NCI-H1930 (cell line): Measurements from ENCODE around the gene SHOX.
"Not testable (repeated sequence)": the region's sequence is repeated elsewhere in the genome, so short reads cannot be mapped to it uniquely, and the experiment has no call there.

ENCODE experiments used
- DNase-seq, 2 experiments: peaks; one replicate each; lab custom pipeline; 2025; lab: John Stamatoyannopoulos, UW

The SHOX gene

DNA sequence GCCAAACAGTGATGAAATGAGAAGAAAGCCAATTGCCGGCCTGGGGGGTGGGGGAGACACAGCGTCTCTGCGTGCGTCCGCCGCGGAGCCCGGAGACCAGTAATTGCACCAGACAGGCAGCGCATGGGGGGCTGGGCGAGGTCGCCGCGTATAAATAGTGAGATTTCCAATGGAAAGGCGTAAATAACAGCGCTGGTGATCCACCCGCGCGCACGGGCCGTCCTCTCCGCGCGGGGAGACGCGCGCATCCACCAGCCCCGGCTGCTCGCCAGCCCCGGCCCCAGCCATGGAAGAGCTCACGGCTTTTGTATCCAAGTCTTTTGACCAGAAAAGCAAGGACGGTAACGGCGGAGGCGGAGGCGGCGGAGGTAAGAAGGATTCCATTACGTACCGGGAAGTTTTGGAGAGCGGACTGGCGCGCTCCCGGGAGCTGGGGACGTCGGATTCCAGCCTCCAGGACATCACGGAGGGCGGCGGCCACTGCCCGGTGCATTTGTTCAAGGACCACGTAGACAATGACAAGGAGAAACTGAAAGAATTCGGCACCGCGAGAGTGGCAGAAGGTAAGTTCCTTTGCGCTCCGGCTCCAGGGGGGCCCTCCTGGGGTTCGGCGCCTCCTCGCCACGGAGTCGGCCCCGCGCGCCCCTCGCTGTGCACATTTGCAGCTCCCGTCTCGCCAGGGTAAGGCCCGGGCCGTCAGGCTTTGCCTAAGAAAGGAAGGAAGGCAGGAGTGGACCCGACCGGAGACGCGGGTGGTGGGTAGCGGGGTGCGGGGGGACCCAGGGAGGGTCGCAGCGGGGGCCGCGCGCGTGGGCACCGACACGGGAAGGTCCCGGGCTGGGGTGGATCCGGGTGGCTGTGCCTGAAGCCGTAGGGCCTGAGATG, at the start of gene SHOX:
TSS of gene SHOX (plus strand) at position 180 of the 885 bp plus-strand sequence. CDS start at position 287, 107 bp downstream.
- no peak for DNase-seq

GRCh38 chrX:581066-581465, 49.5 kb upstream of the SHOX start:
- no peak for DNase-seq

- no peak for DNase-seq
Observed at GRCh38 chrX:581720-582298, 48.8 kb upstream of the SHOX start.

GRCh38 chrX:584572-584971, 46.0 kb upstream of the SHOX start:
- no peak for DNase-seq

- DNase-seq = no peak
Observed at GRCh38 chrX:585115-585808, 45.3 kb upstream of the SHOX start.

GRCh38 chrX:586351-586750, 44.2 kb upstream of the SHOX start:
- no peak for DNase-seq

- DNase-seq = not testable (repeated sequence)
Observed at GRCh38 chrX:589261-589660, 41.3 kb upstream of the SHOX start.

- no peak for DNase-seq
Observed at GRCh38 chrX:590693-591404, 39.7 kb upstream of the SHOX start.

DNA sequence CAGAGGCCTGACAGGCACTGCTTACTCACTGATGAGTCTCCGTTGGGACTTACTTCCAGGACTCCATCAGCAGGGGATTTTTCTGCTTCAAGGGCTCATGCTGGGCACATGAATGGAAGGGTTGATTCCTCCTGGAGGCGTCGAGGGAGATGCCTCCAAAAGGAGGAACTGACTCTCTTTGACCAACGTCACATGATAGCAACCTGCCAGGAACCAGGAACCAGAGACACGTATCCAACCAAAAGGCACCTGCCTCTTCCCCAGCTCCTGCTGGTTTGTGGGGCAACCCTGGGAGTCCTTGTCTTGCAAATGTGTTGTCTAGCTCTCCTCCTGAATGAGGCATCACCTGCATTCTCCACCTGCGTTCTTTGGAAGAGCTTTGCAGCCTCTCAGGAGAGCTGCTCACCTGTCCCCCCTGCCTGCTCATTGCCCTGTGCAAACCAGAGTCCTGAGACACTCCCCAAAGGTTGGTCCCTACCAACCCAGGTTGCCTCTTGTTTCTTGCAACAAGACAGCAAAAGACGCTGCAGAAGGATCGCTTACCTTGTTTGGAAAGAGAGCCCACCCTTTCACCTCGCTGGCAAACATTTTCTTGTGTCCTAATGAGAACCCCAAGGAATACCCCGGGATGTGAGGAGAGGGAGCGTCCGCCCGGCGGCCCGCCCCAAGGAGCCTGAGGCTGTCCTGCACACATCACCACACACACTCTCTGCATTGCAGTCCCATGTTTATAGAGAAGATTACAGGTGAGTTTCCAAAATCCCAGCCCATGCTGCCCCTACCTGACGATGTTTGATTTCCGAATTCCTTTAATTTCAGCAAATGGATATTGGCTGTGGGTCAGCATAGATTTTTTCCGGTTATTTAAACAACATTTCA, 30.5 kb upstream of the SHOX start:
- no peak for DNase-seq

DNA sequence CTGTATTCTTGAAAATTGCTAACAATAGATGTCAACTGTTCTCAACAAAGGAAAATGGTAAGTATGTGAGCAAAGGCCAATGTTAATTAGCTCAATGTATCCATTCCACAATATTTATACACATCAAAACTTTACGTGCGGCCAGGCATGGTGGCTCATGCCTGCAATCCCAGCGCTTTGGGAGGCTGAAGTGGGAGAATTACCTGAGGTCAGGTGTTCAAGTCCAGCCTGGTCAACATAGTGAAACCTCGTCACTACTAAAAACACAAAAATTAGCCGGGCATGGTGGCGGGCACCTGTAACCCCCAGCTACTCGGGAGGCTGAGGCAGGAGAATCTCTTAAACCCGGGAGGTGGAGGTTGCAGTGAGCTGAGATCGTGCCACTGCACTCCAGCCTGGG, 27.6 kb upstream of the SHOX start:
- DNase-seq = not testable (repeated sequence)

DNA sequence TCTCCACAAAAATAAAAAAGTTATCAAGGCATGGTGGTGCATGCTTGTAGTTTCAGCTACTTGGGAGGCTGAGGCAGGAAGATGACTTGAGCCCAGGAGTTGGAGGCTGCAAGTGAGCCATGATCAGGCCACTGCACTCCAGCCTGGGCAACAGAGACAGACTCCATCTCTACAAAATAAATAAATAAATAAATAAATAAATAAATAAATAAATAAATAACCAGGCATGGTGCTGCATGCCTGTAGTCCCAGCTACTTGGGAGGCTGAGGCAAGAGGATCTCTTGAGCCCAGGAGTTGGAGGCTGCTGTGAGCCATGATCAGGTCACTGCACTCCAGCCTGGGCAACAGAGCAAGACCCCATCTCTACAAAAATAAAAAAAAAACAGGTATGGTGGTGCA, 26.0 kb upstream of the SHOX start:
- DNase-seq = not testable (repeated sequence)

DNA sequence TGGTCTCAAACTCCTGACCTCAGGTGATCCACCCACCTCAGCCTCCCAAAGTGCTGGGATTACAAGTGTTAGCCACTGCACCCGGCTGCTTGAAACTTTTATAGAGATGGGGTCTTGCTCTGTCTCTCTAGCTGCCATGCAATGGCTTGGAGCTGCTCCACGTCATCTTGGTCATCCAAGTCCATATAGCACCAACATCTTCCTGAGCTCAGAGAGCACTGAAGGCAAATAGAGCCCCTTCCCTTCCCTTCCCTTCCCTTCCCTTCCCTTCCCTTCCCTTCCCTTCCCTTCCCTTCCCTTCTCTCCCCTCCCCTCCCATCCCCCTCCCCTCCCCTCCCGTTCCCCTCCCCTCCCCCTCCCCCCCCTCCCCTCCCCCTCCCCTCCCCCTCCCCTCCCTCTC, 22.5 kb upstream of the SHOX start:
- DNase-seq = not testable (repeated sequence)

DNA sequence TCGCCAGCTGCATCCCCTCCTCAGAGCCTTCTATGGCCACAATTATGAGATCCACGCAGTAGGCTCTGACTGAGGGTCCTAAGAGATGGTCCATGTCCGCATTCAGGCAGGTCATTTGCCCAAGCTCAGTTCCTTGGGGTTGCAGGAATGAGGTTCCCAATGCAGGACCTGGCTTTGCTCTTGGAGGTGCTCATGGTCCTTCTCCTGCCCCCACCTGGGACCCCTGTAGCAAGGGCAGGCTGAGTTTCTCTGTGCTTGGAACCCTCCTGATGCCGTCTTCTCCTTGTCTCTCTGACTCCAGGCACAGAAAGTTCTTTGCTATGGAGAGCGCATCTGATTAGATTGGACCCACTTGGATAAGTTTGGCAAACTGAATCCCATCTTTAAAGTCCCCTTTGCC, 16.5 kb upstream of the SHOX start:
- DNase-seq = no peak

DNA sequence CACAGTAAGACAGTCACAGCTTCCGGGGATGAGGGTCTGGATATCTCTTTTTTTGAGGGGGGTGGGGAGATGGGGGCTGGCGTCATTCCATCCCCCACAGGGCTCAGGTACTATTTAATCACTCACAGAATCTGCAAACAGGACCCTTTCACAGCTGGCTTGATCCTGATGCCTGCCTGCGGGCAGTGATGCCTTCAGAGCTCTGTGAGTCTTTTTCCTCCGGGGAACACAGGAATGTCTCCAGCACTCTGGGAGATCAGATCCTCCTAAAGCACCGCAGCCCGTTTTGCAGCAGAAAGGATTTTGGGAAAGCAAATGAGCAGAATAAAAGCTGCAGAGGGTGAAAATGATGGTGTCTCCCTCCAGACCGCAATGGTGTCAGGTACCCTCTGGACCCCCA, 13.2 kb upstream of the SHOX start:
- no peak for DNase-seq

- no peak for DNase-seq
Observed at GRCh38 chrX:617891-618290, 12.7 kb upstream of the SHOX start.

DNA sequence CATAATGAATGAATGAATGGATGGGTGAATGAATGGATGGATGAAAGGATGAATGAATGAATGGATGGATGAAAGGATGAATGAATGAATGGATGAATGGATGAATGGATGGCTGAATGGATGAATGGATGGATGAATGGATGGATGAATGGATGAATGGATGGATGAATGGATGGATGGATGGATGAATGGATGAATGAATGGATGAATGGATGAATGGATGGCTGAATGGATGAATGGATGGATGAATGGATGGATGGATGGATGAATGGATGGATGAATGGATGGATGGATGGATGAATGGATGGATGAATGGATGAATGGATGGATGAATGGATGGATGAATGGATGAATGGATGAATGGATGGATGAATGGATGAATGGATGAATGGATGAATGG, 12.3 kb upstream of the SHOX start:
- not testable (repeated sequence) for DNase-seq

DNA sequence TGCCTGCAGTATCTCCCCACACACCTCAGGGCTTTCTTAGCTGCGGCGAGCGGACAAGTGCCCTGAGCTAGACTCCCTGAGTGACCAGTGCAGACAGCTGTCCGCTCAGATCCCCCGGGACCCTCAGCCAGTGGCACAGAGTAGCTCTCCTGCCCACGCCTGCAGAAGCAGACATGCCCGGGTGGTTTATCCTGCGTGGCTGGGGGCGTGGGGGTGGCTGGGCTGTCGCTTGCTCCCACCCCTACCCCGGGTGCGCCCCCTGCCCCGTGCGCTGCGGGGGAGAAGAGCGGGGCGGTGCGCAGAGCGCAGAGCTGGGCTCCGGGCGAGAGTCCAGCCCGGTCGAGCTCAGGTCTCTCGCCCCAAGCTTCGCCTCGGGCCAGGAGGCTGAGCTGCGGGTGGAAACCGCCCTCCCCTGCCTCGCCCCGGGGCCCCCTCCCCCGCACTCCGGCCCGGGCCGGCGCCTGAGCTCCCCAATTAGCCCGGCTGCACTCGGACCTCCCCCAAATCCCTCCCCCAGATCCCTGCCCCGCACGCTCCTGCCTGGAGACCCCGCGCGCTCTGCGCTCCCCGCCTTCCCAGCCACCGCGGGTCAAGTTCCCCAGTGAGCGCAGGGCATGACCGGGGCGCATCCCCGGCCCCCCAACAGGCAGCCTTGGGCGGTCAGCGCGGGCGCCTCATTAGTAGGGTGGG, 11.7 kb upstream of the SHOX start:
- no peak for DNase-seq

- DNase-seq = no peak
Observed at GRCh38 chrX:619451-619811, 11.2 kb upstream of the SHOX start.

DNA sequence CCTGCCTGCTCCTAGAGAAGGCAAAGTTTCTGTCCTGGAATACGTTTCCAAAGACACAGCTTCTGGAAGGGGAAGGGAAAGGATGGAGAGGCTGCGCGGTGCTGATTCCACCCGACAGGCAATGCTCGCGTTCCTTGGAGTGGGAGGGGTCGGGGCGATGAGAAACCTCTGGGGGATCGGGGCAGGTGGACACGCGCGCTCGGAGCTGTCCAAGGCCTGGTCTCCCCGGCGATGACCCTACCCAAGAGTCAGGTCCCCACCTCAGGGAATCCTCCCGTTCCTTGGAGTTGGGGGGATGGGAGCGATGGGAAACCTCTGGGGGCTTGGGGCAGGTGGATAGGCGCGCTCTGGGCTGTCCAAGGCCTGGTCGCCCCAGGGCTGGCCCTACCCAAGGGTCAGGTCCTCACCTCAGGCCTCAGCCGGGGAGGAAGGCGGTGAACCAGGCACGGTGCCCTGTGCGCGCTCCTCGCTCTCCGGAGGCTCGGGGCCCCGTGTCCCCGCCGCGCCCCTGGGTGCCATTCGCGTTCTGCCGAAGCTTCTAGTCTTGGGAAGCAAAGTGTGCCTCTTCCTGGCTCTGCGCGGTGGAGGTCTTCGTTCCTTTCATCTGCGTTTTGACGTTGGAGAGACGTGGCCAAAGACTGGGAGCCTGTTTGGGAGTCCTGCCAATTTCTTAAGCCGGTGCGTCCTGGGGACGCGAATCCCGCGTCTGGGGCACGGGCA, 10.6 kb upstream of the SHOX start:
- DNase-seq = no peak
